ENCODE data around the gene HDAC4.

HDAC4 gene

DNA sequence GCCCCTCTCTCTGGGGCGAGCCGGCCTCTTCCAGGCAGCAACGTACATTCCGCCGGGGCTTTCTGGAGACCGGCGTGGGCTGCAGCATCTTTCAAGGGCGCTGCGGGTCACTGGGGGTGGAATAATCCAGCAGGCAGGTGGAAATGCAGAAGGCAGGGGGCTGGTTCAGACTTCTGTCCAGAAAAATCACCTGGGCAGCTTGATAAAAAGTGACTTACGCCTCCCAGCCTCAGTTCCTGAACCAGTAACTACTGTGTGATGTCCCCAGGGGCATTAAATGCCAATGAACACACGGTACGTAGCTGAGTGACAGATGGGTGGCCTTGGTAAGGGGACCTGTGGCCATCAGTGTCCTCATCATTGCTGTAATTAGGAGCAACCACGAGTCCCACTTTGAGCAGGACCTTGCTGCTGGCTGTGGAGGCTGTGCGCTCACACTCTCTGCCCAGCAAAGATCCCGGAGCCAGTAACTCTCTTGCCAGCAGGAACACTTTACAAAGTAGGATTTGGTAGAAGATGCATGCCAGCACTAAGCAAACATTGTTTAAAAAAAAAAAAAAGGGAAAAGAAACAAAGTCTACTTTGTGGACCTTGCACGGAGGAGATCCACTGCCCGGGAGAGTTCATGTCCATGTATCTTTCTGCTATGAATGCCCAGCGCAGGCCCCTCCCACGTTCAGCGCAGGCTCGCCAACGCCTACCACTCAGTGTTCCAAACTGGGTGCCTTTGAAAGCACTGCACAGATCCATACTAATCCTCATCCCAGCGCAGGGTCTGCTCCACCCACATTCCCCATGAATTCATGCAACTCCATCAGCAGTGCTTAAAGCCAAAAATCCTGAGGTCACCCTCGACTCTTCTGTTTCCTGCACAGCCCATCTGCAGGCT lies 177.3 kb downstream of the HDAC4 start:
- DNase-seq (ENCODE audit: low read depth, low spot score) = no peak

DNA sequence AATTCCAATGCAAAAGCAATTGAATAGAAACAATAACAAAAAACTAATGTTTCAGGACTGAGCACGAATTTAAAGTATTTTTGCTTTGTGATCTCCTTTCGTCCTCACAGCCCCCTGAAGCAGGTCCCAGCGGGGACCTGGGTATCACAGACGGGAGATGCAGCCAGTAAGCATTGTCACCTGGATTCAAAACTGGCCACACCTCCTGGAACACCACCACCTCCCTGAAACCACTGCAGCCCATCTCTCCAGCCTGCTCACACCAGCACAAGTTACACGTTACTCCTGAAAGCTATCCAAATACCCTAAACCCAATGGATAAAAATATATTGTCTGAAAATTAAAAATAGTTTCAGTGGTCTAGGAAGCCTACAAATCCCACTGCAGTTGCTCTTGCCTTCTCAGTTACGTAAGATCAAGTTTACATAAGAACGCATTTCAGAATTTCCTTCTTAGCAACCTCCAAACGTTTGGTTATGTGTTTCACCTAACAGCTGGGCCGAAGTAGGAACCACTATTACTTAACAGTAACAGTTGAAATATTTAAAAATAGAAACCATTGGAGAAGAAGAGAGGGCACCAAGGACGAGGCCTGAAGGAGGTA lies 178.0 kb downstream of the HDAC4 start:
- no peak for DNase-seq (ENCODE audit: low read depth, low spot score)

DNA sequence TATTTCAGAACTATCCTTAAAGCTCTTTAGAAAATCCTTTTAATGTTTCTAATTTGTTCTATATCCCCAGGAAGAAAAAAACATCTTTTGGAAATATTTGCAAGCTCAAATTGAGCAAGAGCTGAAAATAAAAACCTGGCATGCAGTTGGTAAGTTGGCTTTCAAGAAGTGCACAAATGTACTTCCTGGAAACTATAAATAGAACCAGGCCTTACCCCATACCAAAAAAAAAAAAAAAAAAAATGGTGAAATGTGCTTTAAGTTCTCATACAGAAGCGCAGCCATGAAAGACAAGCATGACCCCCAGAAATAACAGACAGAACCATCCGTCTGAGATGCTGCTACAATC lies 178.5 kb downstream of the HDAC4 start:
- no peak for DNase-seq (ENCODE audit: low read depth, low spot score)

DNA sequence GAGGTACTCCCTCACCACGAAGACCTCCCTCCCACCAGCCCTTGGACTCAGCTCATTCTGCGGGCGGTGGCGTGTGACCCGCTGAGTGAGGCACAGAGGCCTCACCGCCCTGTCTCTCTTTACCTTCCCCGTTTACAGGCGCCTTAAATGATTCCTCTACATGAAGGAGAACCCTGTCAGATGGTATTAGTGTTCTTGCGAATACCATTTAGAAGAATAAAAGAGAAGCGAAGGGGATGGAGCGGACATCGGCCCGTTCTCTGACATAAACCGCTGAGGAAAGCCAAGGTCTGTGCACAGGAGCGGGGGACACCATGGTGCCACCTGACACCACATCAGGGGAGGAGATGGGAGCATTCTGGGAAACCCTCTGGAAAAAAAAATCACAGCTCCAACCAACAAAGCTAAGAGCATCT lies 179.8 kb downstream of the HDAC4 start:
- DNase-seq (ENCODE audit: low read depth, low spot score) = no peak

DNA sequence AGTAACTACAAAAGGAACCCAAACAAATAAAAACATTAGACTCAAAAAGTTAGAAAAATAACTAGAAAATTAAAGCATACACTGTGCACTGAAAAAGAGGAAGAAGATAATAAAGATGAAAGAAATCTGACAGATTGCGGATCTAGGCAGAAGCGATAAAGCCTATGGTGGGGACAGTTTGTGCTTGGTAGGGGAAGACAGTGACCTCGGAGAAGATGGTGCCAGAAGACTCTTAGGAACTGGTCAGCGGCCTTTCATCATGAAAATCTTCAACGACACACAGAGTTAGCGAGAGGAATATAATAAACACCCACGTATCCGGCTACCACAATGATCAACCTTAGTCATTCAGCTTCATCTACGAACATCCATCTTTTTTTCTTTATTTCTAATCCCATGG lies 180.5 kb downstream of the HDAC4 start:
- no peak for DNase-seq (ENCODE audit: low read depth, low spot score)

DNA sequence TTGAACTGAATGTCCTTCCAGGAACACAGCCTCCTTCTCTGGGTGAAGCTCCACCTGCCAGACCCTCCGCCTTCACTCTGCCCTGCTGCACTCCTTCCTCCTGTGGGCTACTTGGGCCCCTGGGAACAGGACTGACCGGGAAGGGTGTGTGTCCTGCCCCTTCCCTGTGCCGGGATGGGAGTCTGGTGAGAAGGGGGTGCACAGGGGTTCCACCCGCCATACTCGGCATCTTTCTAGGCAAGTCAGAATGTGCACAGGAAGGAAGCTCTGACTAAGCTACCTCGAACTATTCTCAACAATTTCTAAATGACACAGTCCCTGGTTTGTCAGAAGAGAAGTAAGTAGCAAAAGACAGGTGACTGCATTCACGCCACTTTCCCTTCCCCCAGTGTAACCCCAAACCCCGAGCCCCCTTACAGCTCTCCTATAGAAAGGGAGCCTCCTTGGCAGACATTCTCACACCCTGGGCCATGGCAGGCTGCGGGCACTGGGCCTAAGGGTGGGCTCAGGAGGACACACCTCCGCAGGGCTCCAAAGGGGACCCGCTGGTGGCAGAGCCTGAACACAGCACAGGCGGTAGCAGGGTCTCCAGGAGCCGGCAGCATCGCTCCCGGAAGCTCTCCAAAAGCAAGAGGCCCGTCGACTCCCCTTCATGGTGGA lies 184.1 kb downstream of the HDAC4 start:
- no peak for DNase-seq (ENCODE audit: low read depth, low spot score)

DNA sequence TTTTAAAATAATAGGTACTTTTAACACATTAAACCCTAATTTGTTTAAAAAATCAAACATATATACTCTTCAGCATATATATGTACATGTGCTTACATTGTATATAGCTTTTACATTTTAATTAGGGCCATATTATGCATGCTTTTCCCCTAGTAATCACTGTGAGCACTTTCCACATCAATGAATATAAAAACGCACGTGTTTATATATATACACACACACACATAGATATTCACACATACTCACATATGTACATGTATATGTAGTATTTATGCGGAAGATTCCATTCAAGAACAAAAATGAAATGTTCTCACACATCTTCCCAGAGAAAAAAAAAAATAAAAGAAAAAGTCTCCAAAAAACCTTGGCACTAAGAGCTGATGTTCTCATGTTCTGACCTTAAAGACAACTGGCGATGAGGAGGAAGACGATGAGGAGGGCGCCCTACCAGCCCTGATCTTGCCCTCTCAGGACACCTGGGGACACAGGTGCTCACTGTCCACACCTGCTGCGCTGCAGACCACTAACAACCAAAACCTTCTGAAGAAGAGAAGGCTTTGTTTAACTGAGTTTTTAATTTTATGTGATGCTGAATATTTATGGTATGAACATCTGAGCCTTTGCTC lies 184.7 kb downstream of the HDAC4 start:
- no peak for DNase-seq (ENCODE audit: low read depth, low spot score)

DNA sequence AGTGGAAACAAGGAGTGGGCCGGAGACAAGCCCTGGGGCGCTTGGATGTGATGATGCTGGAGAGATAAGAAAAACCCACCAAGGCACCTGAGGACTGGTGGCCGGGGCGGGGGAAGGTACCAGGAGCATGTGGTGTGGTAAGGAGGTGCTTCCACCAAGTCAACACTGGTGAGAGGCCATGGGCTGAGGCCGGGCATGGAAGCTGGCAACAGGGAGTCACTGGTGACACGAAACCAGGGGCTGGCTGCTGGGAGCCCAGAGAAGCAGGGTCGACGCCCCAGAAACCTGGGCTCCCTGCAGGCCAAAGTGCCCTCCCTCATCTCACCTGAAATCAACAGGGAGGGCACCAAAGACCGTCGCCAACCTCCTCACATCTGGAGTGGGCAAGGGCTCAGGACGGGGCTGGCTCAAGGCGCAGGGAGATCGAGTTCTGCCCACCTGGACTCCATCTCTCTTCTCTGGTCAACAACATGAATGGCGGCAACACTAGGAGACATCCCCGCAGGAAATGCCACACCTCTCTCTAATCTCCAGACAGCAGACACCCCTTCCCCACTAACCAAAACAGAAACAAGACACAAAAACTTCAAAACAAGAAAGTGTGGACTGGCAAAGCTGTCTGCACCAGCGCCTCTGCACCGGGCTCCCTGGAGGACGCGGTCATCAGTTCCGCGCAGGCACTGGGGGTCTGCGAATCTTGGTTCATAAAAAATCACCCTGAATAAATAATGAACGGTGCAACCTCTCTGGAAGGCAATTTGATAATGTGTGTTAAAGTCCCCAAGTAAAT lies 185.5 kb downstream of the HDAC4 start:
- no peak for DNase-seq (ENCODE audit: low read depth, low spot score)

DNA sequence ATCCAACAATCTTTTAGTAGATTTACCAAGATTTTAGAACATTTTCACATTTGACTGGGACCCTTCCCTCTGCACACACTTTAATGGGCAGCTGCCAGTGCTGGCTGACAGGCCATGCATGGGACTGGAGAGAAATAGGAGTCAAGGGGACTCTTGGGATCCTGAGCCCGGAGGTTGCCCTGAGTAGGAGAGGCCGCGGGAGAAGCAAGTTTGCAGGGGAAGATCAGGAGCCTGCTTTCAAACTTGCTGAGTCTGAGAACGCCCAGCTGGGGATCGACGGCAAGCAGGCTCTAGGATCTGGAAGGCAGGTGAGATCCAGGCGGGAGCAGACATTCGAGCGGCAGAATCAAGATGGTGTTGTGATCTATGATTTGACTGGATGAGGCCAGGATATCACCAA lies 186.1 kb downstream of the HDAC4 start:
- DNase-seq (ENCODE audit: low read depth, low spot score) = no peak

DNA sequence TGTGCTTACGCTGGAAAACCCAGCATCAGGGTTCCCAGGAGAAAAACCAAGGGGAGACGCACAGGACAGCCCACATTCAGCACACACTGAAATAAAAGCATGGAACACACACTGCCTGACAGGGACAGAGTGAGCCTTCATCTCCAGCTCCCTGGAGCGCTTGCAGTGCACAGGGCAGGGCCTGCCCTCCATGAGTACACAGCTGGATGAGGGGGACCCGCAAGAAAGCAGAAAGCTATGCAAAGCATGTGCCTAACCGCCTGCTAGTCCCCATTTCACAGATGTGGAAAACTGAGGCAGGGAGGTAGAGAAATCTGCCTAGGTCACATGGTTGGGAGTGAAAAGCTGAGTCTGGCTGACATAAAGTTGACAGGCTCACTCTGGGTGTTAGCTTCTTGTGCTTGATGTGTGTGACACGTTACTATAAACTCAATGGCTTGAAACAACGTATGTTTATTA lies 187.1 kb downstream of the HDAC4 start:
- DNase-seq (ENCODE audit: low read depth, low spot score) = no peak

DNA sequence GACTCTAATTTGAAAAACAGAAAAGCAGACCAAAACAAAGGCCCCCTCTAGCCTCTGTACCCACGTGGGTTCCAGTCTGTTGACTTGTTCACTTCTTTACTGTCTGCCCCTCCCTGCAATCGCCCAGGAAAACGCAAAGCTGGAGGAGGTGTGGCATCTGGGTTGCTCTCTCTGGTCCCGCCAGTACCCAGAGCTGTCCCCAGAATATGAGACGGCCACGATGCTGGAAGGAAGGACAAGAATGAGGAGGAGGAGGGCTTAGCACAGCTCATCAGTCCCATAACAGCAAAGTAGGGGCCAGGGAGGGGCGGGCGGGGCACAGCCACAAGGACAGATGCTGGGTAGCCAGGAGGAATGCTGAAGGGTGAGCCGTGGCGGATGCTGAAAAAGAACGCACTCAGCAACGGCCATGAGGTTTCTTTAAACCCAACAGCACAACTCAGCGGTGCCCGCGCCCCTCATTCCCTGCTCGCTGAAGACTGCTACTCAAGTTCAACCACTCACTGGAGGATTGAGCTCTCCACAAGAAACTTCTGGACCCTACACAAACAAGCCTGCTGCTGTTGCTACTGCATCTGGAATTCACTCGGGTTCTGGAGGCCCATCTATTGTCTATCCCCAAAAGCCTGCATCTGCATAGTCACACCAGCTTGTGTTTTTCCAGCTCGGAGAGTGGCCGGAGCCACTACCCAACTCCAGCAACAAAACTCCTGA lies 187.7 kb downstream of the HDAC4 start:
- no peak for DNase-seq (ENCODE audit: low read depth, low spot score)

DNA sequence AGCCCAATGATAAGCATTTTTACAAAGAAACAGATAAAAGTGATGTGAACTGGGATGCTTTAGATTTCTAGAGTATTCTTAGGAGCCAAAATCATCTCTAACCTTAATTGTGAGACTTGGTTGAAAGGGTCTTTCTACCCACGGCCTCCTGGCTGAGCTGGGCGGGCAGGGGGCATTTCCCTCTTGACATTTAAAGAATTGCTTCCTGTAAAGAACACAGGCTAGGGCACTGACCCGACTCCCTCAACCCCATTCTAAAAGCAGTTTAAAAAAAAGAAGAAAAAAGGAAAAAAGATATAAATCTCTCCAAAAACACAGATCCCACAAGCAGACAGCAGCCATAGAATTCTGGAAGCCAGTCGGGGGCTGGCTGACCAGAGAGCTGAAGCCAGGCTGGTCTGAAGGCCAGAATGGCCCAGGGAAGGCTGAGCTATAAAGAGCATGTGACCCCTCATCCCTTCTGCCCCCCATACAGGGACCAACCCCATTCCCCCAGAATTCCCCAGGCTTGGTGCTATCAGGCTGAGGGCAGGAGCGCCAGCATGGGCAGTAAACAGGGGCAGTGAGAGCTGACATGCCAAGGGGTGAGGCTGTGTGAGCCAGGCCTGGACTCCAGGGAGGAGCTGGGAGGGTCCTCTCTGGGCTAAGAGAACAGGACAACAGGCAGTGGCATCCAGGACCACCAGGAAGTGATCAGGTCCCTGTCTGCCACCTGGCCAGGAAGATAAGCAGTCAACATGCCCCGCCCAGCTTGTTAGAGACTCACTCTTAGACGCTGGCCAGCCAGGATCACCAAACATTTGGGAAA lies 188.5 kb downstream of the HDAC4 start:
- no peak for DNase-seq (ENCODE audit: low read depth, low spot score)

DNA sequence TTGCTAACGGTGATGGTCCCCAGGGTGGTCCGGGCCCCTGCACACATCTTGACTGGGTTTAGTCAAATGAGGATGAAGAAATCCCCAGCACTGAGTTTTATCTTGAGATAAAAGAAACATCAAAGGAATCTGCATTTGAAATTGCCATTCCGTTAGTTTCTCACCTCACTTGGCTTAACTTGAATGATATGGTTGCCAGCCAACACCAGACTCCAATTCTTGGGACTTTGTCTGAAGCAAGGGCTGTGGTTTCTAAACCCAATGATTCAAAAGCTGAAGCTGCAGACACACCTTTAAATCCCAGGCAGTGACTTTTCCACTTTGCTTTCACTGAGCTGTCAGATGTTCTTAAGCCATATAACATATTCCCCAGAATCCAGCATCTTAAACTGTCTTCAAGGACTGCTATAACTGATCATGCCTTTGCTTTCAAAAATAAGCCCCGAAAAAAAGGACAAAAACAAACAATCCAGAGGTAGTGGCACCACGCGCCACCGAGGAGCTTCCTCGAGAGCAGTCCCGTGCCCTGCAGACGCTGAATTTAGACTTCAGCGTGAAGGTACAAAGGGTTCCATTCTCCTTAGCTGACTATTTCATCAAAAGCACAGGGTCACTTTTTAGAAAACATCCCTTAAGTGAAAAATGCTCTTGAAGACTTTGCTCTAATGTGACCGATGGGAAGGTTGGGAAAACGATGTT lies 189.3 kb downstream of the HDAC4 start:
- DNase-seq (ENCODE audit: low read depth, low spot score) = no peak

DNA sequence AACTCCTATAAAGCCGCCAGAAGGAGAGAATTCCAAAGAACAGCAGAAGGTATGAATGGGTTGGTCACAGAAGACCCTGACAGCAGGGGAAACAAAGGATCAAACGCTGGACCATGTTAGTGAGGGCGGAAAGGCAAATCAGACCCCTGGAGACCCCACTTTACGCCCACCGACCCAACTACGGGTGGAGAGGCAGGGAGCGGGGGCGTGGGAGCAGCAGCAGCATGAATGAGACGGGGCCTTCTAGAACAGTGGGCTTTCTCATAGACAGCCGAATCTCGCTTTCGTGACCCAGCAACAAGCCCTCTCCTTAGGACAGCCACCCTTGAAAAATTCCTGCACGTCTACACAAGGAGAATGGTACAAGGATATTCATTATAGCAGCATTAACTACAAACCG lies 191.0 kb downstream of the HDAC4 start:
- no peak for DNase-seq (ENCODE audit: low read depth, low spot score)

DNA sequence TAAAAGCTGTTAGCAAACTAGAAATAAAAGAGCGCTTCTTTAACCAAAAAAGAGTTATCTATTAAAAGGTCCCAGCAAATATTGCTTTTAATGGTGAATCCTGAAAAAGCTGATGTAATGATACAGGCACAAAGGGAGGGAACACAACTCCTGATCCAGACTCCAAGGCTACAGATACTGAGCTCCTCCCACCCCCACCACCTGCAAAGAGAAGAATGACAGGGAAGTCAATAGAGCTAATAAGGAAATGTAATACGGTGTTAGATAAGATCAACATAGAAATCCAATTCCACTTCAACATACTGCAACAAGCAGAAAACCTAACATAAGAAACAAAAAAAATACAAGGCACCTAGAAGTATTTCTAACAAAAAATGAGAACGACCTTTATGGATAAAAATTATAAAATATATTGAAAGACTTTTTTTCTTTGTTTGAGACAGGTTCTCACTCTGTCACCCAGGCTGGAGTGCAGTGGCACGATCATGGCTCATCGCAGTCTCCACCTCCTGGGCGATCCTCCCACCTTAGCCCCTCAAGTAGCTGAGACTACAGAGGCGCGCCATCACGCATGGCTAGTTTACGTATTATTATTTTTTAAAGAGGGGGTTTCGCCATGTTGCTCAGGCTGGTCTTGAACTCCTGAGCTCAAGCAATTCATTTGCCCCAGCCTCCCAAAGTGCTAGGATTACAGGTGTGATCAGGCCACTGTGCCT lies 192.2 kb downstream of the HDAC4 start:
- no peak for DNase-seq (ENCODE audit: low read depth, low spot score)

DNA sequence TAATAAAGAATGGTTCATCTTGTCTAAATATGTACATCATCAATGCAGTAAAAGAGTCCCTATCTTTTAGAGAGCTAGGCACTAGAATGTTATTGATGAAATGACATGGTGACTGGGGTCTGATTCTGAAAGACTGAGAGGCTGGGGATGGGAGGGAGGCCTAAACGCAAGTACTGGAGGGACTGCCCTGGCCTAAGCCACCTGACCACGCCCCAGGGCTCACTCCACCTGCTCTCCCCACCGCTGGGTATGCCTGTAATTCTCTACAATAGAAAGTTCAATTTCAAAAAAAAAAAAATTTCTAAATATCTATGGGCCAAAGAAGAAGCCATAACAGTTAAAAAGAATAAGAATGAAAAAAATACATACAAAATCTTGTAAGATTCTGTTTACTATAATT lies 194.0 kb downstream of the HDAC4 start:
- no peak for DNase-seq (ENCODE audit: low read depth, low spot score)

DNA sequence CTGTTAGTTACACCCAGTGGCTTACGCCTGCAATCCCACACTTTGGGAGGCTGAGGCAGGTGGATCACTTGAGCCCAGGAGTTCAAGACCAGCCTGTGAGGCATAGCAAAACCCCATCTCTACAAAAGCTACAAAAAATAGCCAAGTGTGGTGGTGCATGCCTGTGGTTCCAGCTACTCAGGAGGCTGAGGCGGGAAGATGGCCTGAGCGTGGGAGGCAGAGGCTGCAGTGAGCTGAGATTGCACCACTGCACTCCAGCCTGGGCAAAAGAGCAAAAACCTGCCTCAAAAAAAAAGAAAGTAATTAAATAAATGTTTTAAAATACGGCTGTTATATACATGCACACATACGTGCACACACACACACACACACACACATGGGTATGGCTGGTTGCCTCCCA lies 194.8 kb downstream of the HDAC4 start:
- DNase-seq (ENCODE audit: low read depth, low spot score) = no peak

DNA sequence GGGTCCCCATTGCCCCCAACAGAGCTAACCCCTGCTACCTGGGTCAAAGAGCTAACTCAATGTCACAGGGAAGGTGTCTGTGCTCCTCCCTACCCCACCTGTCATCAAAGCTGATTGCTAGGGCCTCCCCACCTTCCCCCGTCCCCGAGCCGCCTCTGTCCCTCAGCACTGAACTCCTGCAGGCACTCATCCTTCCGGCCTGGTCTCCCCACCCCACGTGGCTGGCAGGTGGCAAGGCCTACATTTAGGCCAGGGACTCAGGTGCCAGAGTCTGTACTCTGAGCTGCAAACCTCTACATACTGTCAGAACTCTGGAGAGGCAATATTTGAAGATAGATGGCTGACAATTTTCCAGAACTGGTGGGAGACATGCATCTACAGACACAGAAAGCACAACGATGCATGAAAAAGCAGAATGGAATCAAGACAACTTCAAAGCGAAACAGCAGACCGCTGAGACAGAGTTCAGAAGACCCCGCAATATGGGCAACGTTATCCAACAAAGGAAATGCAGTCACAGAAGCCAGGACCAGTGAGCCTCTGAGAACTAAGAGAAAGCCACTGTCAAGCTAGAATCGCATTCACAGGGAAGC lies 195.8 kb downstream of the HDAC4 start:
- no peak for DNase-seq (ENCODE audit: low read depth, low spot score)
